ENCODE data around the gene NF2.

The NF2 gene

GRCh38 chr22:29628996-29629902 lies 25.8 kb downstream of the NF2 start:
- no peak overlapping the region for H3K27ac ChIP-seq
- no peak overlapping the region for H3K4me3 ChIP-seq

GRCh38 chr22:29629903-29630516 lies 26.6 kb downstream of the NF2 start:
- H3K27ac ChIP-seq, result no peak overlapping the region
- H3K4me3 ChIP-seq, result no peak overlapping the region

GRCh38 chr22:29630987-29631386 lies 27.6 kb downstream of the NF2 start:
- no peak overlapping the region for H3K27ac ChIP-seq

GRCh38 chr22:29631725-29632124 lies 28.3 kb downstream of the NF2 start:
- no peak overlapping the region for H3K27ac ChIP-seq
- H3K4me3 ChIP-seq, result no peak overlapping the region

More at GRCh38 chr22:29630987-29631386, 27.6 kb downstream of the NF2 start:
- H3K4me3 ChIP-seq, result no peak overlapping the region

- H3K4me3 ChIP-seq, result no peak overlapping the region
- H3K27ac ChIP-seq, result no peak overlapping the region
Measured at GRCh38 chr22:29632672-29633071, 29.2 kb downstream of the NF2 start.

- Histone ChIP-seq H3K27ac (no peak overlapping the region), H3K4me3 (no peak overlapping the region)
Measured at GRCh38 chr22:29633514-29634312, 30.3 kb downstream of the NF2 start.

- Histone ChIP-seq H3K27ac (no peak overlapping the region), H3K4me3 (no peak overlapping the region)
Measured at GRCh38 chr22:29634847-29635246, 31.4 kb downstream of the NF2 start.

- no peak overlapping the region for H3K27ac ChIP-seq
Measured at GRCh38 chr22:29635734-29636357, 32.4 kb downstream of the NF2 start.

GRCh38 chr22:29636751-29637150 lies 33.3 kb downstream of the NF2 start:
- no peak overlapping the region for H3K4me3 ChIP-seq
- H3K27ac ChIP-seq, result no peak overlapping the region

More at GRCh38 chr22:29635734-29636357, 32.4 kb downstream of the NF2 start:
- no peak overlapping the region for H3K4me3 ChIP-seq

- Histone ChIP-seq H3K27ac (no peak overlapping the region), H3K4me3 (no peak overlapping the region)
Measured at GRCh38 chr22:29637181-29637580, 33.7 kb downstream of the NF2 start.

- Histone ChIP-seq H3K4me3 (no peak overlapping the region), H3K27ac (no peak overlapping the region)
Measured at GRCh38 chr22:29638678-29639077, 35.2 kb downstream of the NF2 start.

GRCh38 chr22:29639096-29639495 lies 35.7 kb downstream of the NF2 start:
- no peak overlapping the region for H3K4me3 ChIP-seq
- H3K27ac ChIP-seq, result no peak overlapping the region

- Histone ChIP-seq H3K4me3 (no peak overlapping the region), H3K27ac (peak overlapping the region in 2 of 21 experiments; percentile 30 to 58)
Measured at GRCh38 chr22:29641042-29641699, 37.7 kb downstream of the NF2 start.

- peak overlapping the region in 2 of 21 experiments; percentile 30 to 58 for H3K27ac ChIP-seq
Measured at GRCh38 chr22:29641700-29642330, 38.4 kb downstream of the NF2 start.

GRCh38 chr22:29642694-29643093 lies 39.3 kb downstream of the NF2 start:
- Histone ChIP-seq H3K27ac (peak overlapping the region in 1 of 21 experiments; percentile 12), H3K4me3 (no peak overlapping the region)

More at GRCh38 chr22:29641700-29642330, 38.4 kb downstream of the NF2 start:
- no peak overlapping the region for H3K4me3 ChIP-seq

- Histone ChIP-seq H3K4me3 (no peak overlapping the region), H3K27ac (no peak overlapping the region)
Measured at GRCh38 chr22:29647954-29648737, 44.7 kb downstream of the NF2 start.

GRCh38 chr22:29650370-29650769 lies 46.9 kb downstream of the NF2 start:
- H3K27ac ChIP-seq, result no peak overlapping the region
- no peak overlapping the region for H3K4me3 ChIP-seq

- Histone ChIP-seq H3K4me3 (no peak overlapping the region), H3K27ac (no peak overlapping the region)
Measured at GRCh38 chr22:29651652-29652051, 48.2 kb downstream of the NF2 start.

Data from skin epidermis (tissue), 12 donors.